Suprapubic skin (tissue), 4 donors: Measurements from ENCODE around the gene MAPKAPK5. TPM values are rescaled to one million over a fixed set of nuclear protein-coding genes. Genes with fewer than 3 reads are reported as not detected.
"Not testable (repeated sequence)": the region's sequence is repeated elsewhere in the genome, so short reads cannot be mapped to it uniquely, and the experiment has no call there.

Experiments used
- DNase-seq, 2 donors: peaks; one replicate each; pipeline ENCODE4 v3.0.0-alpha.2; 2019; ENCODE audit warnings: low spot score in 2 of 2
- H3K27ac ChIP-seq: fragments of 200-600 bp; sonication (generic); one replicate; pipeline ENCODE4 v1.5.1; 2019
- H3K27me3 ChIP-seq: fragments of 200-600 bp; sonication (generic); one replicate; pipeline ENCODE4 v1.5.1; 2019
- H3K36me3 ChIP-seq: fragments of 200-600 bp; sonication (generic); one replicate; pipeline ENCODE4 v1.5.1; 2019
- H3K4me1 ChIP-seq: fragments of 200-600 bp; sonication (generic); one replicate; pipeline ENCODE4 v1.5.1; 2019
- H3K4me3 ChIP-seq: fragments of 200-600 bp; sonication (generic); one replicate; pipeline ENCODE4 v1.5.1; 2019; ENCODE audit warnings: mild to moderate bottlenecking
- H3K9me3 ChIP-seq: fragments of 200-600 bp; sonication (generic); one replicate; pipeline ENCODE4 v1.5.1; 2019
- CTCF ChIP-seq, 2 donors: fragments of 200-600 bp in 1 of 2; fragments of 450-650 bp in 1 of 2; sonication (generic) in 1 of 2; IDR thresholded peaks; one replicate each; pipeline ENCODE4 v1.5.1; 2016 to 2019; ENCODE audit warnings: antibody characterized with exemption in 2 of 2, mild to moderate bottlenecking in 1 of 2, moderate library complexity in 1 of 2
- EP300 ChIP-seq: sonication (generic); formaldehyde crosslinking; IDR thresholded peaks from one replicate; pipeline ENCODE4 v1.6.1; 2017; ENCODE audit warnings: antibody characterized with exemption
- POLR2A ChIP-seq, 2 donors: fragments of 450-650 bp; IDR thresholded peaks; one replicate each; pipeline ENCODE4 v1.6.1; 2017; ENCODE audit warnings: antibody characterized with exemption in 2 of 2, mild to moderate bottlenecking in 2 of 2, moderate library complexity in 2 of 2
- POLR2AphosphoS5 ChIP-seq, 3 donors: sonication (generic); formaldehyde crosslinking; IDR thresholded peaks; one replicate each; pipeline ENCODE4 v1.6.1; 2017; ENCODE audit warnings: antibody characterized with exemption in 3 of 3
- WGBS: methylation state at CpG from one replicate; pipeline ENCODE4 v1.1.5; 2018; 5-methylcytosine and 5-hydroxymethylcytosine counted together
- total RNA-seq, 4 donors: library from RNA; depleted of rRNA; stranded (reverse); fragments of >200 nt; gene quantifications; one replicate each; pipeline ENCODE4 v1.1.0, GENCODE V29; 2016

Gene MAPKAPK5
- total RNA-seq, 4 donors from 2014 or later, result 38.9 to 69.7 (median 58.6) TPM

DNA sequence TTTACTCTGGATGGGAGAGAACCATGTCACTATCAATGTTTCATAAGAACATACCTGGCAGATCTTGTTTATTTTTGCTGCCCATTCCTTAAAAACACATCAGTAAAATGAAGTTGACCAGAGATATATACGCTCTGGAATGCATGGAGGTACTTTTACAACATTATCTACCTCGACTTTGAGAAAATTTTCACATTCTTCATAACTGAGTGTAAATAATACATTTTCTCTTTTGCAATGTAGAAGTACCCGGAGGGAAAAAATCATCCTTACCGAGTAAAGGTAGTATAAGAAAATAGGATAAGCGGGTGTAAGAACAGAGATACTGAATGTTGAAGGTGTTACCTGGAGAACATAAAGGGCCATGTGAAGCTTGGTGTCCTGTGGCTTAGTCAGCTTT lies 90.2 kb downstream of the MAPKAPK5 start:
- no peak for DNase-seq
- Histone ChIP-seq H3K4me3 (no peak overlapping the region), H3K36me3 (peaks cover 4% of the 10 kb centered on the region), H3K27ac (no peak overlapping the region), H3K4me1 (no peaks in the 10 kb centered on the region), H3K9me3 (no peaks in the 10 kb centered on the region), H3K27me3 (no peaks in the 10 kb centered on the region)
- TF ChIP-seq POLR2A (IDR thresholded peaks at IDR 0.05) (no peak), CTCF (IDR thresholded peaks at IDR 0.05) (no peak), POLR2AphosphoS5 (IDR thresholded peaks at IDR 0.05) (no peak), EP300 (no peak)
- WGBS, result 97% methylated on average over 5 of the region's 5 CpGs

DNA sequence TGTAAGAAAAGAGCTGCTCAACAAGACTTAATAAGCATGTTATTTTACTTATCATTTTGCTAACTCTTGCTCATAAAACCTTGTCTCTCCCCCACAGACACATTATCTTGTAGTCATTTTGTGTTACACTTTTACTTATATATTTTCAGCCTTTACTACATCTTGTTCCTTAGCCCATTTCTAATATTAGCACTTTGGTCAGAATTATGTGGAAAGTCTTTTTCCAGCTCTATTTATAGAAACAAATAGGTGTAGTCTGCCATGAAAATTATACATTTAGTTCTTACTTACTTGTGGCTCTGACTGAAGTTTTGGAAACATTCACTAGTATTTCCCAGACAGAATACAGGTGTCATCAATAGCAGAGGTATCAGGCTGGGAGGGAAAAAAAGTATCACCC lies 94.8 kb downstream of the MAPKAPK5 start:
- TF ChIP-seq EP300, result no peak
- TF ChIP-seq POLR2A (IDR thresholded peaks at IDR 0.05), result no peak
- TF ChIP-seq CTCF (IDR thresholded peaks at IDR 0.05), result no peak
- H3K9me3 ChIP-seq, result no peaks in the 10 kb centered on the region
- no peak overlapping the region for H3K4me3 ChIP-seq
- no peak overlapping the region for H3K27ac ChIP-seq
- peaks cover 4% of the 10 kb centered on the region for H3K36me3 ChIP-seq
- H3K27me3 ChIP-seq, result no peaks in the 10 kb centered on the region
- no peak for DNase-seq
- H3K4me1 ChIP-seq, result no peaks in the 10 kb centered on the region

DNA sequence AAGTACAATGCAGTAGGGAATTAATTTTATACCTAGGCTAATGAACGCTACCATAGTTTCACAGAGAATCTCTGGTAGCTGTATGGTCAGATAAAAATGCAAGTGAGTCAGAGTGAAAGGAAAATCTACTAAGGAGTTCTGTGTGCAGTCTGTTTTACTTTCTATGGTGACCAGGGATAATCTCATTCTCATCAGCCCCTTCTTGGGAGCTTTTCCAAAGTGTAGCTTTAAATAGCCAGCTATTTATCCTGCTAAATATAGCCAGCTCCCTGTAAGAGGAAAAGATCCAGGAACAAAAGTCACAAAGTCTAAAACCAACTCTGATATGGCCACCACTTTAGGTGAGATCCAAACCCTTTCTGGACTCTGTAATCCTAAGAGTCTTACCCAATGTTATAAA lies 95.4 kb downstream of the MAPKAPK5 start:
- peaks cover 4% of the 10 kb centered on the region for H3K36me3 ChIP-seq
- no peaks in the 10 kb centered on the region for H3K9me3 ChIP-seq
- no peaks in the 10 kb centered on the region for H3K27me3 ChIP-seq
- TF ChIP-seq POLR2A (IDR thresholded peaks at IDR 0.05) (no peak), CTCF (IDR thresholded peaks at IDR 0.05) (no peak), POLR2AphosphoS5 (IDR thresholded peaks at IDR 0.05) (no peak), EP300 (no peak)
- no peak for DNase-seq
- no peak overlapping the region for H3K4me3 ChIP-seq
- H3K4me1 ChIP-seq, result no peaks in the 10 kb centered on the region
- 95% methylated on average over 1 of the region's 1 CpG for WGBS
- H3K27ac ChIP-seq, result no peak overlapping the region

GRCh38 chr12:111942557-111942956 lies 100.5 kb downstream of the MAPKAPK5 start:
- H3K27me3 ChIP-seq, result no peaks in the 10 kb centered on the region
- H3K4me3 ChIP-seq, result no peak overlapping the region
- WGBS, result 56% methylated on average over 5 of the region's 5 CpGs
- no peaks in the 10 kb centered on the region for H3K9me3 ChIP-seq
- no peak for DNase-seq
- TF ChIP-seq POLR2AphosphoS5 (IDR thresholded peaks at IDR 0.05) (no peak), CTCF (IDR thresholded peaks at IDR 0.05) (no peak), EP300 (no peak), POLR2A (IDR thresholded peaks at IDR 0.05) (no peak)
- no peak overlapping the region for H3K27ac ChIP-seq
- no peaks in the 10 kb centered on the region for H3K4me1 ChIP-seq
- H3K36me3 ChIP-seq, result no peaks in the 10 kb centered on the region

DNA sequence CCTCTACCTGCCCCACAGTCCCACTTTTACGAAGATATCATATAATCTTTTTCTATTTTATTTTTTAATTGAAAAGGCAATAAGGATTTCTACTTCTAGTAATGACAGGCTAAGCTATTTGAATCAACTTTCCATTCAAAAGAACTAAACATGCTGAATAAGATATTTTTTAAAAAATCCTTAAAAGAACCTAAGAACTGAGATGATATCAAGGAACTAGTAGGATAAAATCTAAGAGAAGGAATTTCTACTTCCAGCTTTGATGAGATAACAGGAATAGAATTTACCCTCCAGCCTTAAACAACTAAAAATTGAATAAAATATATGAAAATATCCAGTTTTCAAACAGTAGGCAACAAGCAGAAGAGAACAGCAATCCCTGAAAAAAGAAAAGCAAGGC lies 101.9 kb downstream of the MAPKAPK5 start:
- Histone ChIP-seq H3K4me1 (no peaks in the 10 kb centered on the region), H3K27me3 (no peaks in the 10 kb centered on the region), H3K27ac (no peak overlapping the region), H3K36me3 (no peaks in the 10 kb centered on the region), H3K4me3 (no peak overlapping the region), H3K9me3 (no peaks in the 10 kb centered on the region)
- TF ChIP-seq POLR2A (IDR thresholded peaks at IDR 0.05), result no peak
- TF ChIP-seq EP300, result no peak
- no peak for TF ChIP-seq CTCF (IDR thresholded peaks at IDR 0.05)
- TF ChIP-seq POLR2AphosphoS5 (IDR thresholded peaks at IDR 0.05), result no peak
- no peak for DNase-seq
- 98% methylated on average over 1 of the region's 1 CpG for WGBS

- not testable (repeated sequence) for H3K4me3 ChIP-seq, H3K4me1 ChIP-seq, H3K27ac ChIP-seq, H3K9me3 ChIP-seq, H3K27me3 ChIP-seq, H3K36me3 ChIP-seq, DNase-seq
- 67% methylated on average over 3 of the region's 3 CpGs for WGBS
Observed at GRCh38 chr12:111950961-111951676, 109.1 kb downstream of the MAPKAPK5 start.
